ENCODE measurements around the gene BCAS3.

GRCh38 chr17:61402978-61403800, 725.5 kb downstream of the BCAS3 start:
- no peak for TF ChIP-seq POLR2A (IDR thresholded peaks at IDR 0.05; ENCODE audit: low read depth, low read length)
- TF ChIP-seq TAF1 (IDR thresholded peaks at IDR 0.05; ENCODE audit: borderline replicate concordance, low read depth, low read length): no peak
- no peak for TF ChIP-seq POLR2AphosphoS5 (IDR thresholded peaks at IDR 0.05; ENCODE audit: low read depth, low read length)
